ENCODE data around the gene ABR. TPM values are rescaled to one million over a fixed set of nuclear protein-coding genes. Genes with fewer than 3 reads are reported as not detected.
"Not testable (repeated sequence)": the region's sequence is repeated elsewhere in the genome, so short reads cannot be mapped to it uniquely, and the experiment has no call there.

Gene ABR
- total RNA-seq, 1 donor from 2014 or later = 147 TPM

DNA sequence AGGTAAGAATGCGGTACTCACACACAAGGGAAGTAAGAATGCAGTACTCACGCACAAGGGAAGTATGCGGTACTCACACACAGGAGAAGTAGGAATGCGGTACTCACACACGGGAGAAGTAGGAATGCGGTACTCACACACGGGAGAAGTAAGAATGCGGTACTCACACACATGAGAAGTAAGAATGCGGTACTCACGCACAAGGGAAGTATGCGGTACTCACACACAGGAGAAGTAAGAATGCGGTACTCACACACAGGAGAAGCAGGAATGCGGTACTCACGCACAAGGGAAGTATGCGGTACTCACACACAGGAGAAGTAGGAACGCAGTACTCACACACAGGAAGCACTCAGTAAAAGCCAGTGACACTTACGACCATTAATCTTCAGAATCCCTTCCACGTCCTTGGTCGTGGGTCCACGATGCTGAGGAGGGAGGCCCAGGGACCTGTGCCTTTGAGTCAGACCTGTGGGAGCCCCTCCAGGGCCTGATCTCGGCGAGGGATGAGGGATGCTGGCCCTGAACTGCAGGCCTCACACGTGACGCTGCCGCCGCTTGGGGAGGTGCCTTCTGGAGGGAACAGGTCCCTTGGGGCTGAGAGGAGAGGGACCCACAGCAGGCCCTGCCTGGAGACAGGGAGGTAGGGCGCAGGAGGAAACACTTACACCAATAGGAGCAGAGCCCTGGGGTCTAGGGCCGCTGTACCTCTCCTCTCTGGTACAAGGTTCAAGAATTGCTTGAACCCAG lies 20.2 kb downstream of the ABR start:
- ATAC-seq = no peak
- intact Hi-C loops (cut with DNase I) = no loop called here
- DNase-seq (ENCODE audit: missing footprints) = peak; percentile 11

DNA sequence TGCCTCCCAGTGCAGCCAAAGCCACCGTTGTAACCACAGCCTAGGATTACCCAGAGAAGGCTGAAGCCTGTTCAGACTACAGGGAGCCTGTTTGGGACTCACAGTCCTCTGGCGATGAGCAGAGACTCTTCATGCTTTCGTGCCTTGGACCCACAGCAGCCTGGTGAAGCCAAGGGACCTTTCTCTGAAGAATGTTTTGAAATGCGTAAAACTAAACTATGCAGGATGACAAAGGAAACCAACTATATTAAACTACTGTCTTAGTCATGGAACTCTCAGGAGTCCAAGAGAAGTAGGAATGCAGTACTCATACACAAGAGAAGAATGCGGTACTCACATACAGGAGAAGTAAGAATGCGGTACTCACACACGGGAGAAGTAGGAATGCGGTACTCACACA lies 20.9 kb downstream of the ABR start:
- intact Hi-C loops (cut with DNase I) = no loop called here
- DNase-seq (ENCODE audit: missing footprints) (no peak), ATAC-seq (no peak)

DNA sequence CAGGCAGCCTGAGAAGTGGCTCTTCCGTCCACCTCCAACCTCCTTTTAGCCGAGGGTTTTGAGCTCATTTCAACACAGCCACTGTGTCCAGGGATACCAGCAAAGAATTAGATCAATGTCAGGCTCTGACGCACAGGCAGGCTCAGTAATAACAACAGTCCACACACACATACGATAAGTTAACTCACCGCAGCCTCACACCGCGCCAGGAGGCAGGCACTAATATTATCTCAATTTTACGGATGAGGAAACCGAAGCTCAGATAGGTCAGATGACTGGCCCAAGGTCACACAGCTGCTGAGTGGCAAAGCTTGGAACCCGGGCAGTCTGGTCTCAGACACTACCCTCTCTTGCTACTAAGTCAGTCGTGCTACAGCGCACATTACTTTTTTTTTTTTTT lies 22.9 kb downstream of the ABR start:
- ATAC-seq (no peak), DNase-seq (ENCODE audit: missing footprints) (no peak)
- intact Hi-C loops (cut with DNase I) = no loop called here

DNA sequence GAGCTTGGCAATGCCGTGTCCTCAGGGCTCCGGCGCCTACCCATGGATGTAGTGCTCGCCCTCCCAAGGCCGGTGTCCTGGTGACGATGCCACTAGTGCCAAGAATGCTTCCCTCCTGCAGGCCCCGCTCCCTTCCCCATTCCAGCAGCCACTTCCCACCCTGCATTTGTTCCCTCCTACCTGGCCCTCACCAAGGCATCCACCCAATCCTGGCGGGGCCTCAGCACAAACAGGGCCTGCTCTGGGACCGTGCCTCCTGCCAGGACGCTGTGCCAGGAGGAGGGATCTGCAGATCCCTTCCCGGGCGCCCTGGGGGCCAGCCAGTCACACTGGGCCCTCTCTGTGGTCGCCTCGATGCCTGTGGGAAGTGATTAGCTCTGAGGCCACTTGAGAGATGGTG lies 25.1 kb downstream of the ABR start:
- intact Hi-C loops (cut with DNase I) = no loop called here
- peak; percentile 70 for ATAC-seq
- DNase-seq (ENCODE audit: missing footprints) = no peak

DNA sequence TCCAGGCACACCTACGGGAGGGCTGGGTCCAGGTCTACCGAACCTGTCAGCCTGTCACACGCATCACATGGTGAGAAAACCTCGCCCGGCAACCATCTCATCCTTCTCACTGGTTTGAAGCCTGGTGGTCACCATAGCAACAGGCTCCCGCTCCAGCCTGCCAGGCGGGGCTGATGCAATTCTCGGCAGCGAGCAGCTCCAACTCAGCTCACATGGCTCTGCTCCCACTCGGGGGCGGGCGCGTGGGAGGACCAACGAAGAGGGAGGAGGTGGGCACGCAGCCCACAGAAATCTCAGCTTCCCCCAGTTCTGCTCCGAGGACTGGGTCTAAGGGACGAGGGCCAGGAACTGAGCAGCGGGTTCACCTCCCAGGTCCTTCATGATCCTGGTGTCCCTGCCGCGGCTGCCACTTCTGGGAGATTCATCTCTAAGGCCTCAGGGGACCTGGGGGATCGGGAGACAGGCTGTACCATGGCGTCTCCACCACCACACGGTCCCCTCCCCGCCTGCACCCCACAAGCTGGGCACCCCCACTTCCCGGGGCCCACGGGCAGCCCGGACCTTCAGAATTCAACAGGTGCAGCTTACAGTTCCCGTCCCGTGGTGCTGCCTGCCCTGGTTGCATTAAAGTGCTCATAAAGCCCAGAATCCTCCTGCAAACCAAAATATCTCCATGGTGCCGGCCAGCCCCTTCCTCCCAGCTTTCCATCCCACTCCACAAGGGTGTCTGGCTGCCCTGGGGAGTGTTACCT lies 25.8 kb downstream of the ABR start:
- peak; percentile 49 for ATAC-seq
- DNase-seq (ENCODE audit: missing footprints) = peak; percentile 88
- intact Hi-C loops (cut with DNase I) = no loop called here

DNA sequence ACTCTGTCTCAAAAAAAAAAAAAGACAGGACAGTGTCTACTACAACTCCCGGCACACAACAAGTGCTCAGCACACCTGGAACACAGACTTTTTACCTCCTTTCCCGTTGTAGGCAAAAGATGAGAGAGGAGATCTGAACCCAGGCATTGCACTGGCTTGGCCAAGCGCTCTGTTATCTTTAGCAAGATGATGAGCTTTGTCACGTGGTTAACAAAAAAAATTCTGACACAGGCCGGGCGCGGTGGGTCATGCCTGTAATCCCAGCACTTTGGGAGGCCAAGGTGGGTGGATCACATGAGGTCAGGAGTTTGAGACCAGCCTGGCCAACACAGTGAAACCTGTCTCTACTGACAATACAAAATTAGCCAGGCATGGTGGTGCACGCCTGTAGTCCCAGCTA lies 27.2 kb downstream of the ABR start:
- intact Hi-C loops (cut with DNase I); DNase-seq (ENCODE audit: missing footprints); ATAC-seq: not testable (repeated sequence)

DNA sequence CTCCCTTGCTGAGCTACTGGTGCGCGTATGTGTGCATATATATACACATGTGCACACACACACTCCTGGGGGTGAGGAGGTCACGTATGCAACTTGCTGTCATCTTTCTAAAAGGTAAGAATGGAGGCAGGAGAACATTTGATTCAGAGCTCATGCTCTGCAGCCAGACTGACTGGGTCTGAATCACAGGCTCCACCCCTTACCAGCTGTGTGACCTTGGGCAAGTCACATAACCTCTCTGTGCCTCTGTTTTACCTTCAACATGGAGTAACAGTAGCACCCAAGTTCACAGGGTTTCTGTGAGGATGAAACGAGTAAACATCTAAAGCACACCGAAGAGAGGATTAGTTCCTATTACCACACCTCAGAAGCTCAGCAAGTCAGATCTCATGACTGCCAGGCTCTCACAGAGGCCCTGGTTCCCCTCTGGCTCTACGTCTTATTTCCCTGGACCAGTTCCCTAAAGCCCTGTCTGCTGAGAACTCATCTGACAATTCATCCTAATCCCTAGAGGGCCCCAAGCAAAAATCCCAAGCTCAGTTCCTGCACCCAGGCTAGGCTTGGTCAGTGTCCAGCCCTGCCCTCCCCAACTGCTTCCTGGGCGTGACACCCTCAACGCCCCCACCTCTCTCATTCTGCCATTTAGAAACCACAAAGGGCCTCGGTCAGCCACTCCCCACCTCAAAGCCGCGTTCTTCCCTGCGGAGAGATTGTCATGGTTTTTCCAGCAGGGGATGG lies 28.7 kb downstream of the ABR start:
- intact Hi-C loops (cut with DNase I) = no loop called here
- DNase-seq (ENCODE audit: missing footprints) (no peak), ATAC-seq (no peak)

DNA sequence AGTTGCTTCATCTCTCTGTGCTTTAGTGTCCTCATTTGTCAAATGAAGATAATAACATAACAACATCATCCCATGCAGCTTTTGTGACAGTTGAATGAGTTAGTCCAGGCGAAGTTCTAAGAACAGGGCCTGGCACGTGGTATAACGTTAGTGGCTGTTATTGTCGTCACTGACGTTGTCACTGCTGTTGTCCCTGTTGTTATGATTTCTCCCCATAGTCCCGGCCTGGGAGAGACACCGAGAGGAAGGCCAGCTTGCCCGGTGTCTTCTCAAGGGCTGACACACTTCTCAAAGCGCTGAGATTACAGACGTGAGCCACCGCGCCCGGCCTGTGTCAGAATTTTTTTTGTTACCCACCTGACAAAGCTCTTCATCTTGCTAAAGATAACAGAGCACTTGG lies 29.9 kb downstream of the ABR start:
- intact Hi-C loops (cut with DNase I) = no loop called here
- no peak for DNase-seq (ENCODE audit: missing footprints)
- peak; percentile 43 for ATAC-seq

DNA sequence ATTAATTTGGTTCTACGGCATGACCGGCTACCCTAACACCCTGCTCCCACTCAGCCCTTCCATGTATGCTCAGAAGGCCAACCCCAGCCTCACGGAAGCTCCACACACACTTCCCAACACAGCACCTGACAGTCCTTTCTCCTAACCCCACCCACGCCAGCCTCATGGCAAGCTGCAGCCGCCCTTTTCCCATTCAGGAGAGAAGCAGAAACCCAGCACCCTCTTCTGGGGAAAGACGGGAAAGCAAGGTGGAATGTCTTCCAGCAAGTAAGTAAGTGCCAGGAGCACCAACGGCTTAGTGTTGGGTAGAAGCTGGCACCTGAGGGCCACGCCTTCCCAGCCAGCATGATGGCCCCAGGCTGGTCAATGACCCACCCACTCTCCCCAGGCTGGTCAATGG lies 32.1 kb downstream of the ABR start:
- ATAC-seq = peak; percentile 36
- DNase-seq (ENCODE audit: missing footprints) = no peak
- intact Hi-C loops (cut with DNase I) = loop anchor here (1.0 kb wide), 1 partner anchor 24 kb away; no protein-coding TSS in a partner anchor

DNA sequence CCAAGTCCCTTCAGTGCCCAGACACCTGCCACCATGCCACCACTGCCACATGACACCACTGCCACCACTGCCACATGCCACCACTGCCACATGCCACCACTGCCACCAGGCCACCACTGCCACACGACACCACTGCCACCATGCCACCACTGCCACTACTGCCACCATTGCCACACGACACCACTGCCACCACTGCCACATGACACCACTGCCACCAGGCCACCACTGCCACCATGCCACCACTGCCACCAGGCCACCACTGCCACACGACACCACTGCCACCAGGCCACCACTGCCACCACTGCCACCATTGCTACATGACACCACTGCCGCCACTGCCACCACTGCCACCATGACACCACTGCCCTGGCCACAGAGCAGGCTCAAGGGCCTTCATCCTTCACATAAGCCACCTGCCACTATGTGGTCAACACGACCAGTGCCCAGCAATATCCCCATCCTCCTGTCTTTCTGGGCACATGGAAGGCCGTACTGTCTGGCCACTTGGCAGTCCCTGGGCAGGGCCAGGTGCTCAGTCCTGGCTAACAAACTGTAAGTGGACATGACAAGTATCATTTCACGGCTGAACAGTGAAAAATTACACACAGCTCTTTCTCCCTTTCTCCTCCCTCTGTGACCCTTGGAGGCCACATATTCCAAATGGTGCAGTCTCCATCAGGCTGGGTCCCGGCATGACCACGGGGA lies 33.1 kb downstream of the ABR start:
- DNase-seq (ENCODE audit: missing footprints) (no peak), ATAC-seq (no peak)
- intact Hi-C loops (cut with DNase I) = loop anchor here (1.0 kb wide), 1 partner anchor 23 kb away; no protein-coding TSS in a partner anchor

DNA sequence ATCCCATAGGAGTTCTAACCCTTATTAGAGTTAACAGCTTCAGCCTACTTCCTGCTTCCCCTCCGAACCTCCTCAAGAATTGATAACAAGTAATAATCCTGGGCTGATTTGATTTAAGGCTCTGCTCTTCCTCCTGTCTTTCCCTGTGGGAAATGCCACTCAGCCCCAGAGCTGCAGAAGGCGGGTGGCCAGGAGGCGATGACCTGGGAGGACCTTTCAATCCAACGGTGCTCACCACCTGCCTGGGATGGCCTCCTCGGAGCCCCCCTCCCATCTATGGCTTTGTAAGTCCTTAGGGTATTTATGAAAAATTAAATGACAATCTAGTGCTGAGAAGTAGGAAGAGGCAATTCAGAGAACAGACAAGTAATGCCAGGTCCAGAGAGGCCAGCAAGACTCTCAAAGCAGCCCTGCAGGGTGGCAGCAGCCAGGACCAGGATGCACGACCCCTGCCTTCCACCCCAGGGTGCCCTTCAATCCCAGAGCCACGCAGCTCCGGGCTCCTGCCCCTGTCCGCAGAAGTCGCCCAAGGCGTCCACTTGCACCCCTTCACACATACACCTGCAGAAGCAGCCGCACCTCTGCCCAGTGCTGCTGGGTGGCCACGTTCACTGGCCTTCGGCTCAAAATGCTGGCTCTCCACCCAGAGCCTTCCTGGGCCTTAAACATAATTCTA lies 34.3 kb downstream of the ABR start:
- DNase-seq (ENCODE audit: missing footprints) = no peak
- intact Hi-C loops (cut with DNase I) = no loop called here
- no peak for ATAC-seq

DNA sequence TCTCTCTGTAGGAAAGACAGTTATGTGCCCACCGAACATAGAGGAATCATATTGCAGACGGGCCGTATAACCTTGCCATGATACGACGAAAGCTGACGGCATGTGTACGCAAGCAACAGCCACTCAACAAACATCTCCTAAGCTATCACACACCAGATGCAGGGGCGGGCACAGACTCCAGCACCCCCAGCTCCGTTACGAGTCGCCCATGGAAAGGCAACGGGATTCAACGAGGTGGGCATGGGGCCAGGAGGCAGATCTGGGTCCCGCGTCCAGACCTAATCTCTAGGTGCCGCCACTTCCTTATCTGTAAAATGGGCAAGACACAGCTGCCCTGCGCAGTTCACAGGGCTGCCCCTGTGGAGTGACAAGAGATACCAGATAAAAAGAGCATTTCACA lies 35.6 kb downstream of the ABR start:
- DNase-seq (ENCODE audit: missing footprints) (no peak), ATAC-seq (no peak)
- intact Hi-C loops (cut with DNase I) = no loop called here

DNA sequence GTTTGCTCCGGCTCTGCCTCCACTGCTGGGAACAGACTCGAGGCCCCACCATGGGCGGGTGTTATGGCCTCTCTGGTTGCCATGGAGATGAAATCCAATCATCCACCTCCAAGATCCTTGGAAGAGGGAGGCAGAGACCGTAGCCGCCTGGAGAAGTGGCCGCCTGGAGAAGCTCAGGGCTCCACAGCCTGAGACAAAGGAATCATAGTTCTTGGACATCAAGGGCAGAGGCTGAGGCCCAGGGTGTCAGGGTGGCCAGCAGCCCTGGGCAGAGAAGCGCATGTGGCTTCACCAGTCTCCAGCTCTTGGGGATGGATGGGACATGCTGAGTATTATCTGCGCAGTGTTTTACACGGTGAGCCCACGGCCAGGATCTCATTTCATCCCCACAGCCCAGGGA lies 36.2 kb downstream of the ABR start:
- ATAC-seq (no peak), DNase-seq (ENCODE audit: missing footprints) (no peak)
- intact Hi-C loops (cut with DNase I) = no loop called here

DNA sequence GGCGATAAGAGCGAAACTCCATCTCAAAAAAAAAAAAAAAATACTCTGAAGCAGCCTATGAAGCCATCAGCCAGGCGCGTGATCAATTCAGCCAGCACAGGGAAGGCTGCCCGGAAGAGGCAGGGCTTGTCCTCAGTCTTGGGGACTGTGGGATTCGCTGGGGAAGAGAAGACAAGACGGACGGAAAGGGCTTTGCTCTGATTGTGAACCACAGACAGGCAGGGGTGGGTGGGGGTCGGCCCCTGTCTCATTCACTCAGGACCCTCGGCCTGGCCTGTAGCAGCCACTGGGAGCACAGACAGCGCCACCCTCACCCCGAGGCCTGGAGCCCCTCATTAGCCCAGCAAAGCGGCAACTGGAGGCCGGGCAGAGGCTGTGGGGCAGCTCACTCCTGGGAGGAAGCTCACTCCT lies 37.2 kb downstream of the ABR start:
- intact Hi-C loops (cut with DNase I) = no loop called here
- DNase-seq (ENCODE audit: missing footprints) (no peak), ATAC-seq (no peak)

DNA sequence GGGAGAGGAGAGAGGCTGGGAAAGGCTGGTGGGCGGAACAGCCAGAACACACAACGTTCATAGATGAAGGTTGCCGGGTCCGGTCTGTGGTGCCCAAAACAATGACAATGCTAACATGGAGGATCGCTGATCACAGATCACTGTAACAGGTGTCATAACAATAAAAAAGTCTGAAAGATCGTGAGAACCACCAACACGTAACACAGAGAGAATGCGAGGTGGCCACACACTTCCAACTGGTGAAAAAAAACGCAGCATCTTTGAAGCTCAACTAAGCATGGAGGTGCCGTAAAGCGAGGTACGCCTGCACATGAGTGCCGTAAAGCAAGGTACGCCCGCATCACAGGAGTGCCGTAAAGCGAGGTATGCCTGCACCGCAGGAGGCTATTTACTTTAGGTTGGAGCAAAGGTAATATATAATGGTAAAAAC lies 42.3 kb downstream of the ABR start:
- intact Hi-C loops (cut with DNase I) = no loop called here
- ATAC-seq (no peak), DNase-seq (ENCODE audit: missing footprints) (no peak)

DNA sequence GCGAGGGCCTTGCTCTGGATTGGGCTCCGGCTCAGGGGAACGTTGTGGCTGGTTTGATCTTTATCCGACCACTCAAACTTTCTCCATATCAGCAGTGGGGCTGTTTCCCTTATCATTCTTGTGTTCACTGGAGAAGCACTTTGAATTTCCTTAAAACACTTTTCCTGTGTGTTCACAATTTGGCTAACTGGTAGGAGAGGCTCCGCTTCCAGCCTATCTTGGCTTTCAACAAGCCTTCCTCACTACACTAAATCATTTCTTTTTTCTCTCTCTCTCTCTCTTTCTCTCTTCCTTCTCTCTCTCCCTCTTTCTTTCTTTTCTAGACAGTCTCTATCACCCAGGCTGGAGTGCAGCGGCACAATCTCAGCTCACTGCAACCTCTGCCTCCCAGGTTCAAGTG lies 43.0 kb downstream of the ABR start:
- ATAC-seq (no peak), DNase-seq (ENCODE audit: missing footprints) (no peak)
- intact Hi-C loops (cut with DNase I) = no loop called here

DNA sequence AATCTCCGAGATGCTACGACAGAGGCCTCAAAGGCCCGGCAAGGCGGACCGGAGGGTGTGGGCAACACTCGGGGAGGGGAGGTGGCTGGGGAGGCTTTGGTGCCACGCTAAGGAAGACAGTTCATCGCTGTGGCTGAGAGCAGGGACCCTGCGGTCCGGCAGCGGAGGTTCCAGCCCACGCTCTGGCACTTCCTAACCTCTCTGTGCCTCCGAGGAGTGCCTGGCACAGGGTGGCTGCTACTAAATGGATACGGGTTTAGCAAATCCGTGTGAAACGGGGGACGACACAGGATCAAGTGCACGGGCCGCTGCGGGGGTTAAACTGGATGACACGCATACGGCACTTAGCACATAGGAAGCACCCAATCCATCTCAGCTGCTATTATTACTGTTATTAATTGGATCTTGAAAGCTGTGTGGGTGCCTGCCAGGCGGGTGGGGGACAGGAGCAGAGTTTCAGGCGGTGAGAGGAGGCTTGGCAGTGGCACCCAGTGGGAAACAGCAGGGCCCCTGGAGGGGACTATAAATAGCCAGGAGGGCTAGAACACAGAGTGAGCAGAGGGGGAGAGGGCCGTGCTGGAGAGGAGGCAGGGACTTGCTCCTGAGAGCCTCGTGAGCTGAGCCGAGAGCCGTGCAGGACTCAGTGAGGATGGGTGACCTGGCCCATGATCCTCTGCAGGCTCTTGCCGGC lies 45.0 kb downstream of the ABR start:
- ATAC-seq (peak; percentile 97), DNase-seq (ENCODE audit: missing footprints) (peak; percentile 80)
- intact Hi-C loops (cut with DNase I) = no loop called here

DNA sequence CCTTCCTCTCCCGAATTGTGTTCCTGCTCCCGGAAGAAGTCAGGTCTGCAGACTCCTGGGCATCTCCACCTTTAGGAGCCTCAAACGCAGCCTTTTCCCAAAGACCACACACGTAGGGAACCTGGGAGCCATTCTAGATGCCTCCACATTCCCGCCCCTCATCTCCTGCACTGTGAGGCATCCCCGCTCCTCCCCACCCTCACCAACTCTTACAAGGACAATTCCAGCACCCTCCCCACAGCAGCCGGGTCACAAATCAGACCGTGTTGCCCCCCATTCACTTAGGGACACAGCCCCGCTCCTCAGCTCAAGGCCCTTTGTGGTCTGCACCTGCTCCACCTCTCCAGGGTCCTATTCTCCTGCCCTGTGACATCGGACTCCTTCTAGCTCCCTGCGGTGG lies 49.6 kb downstream of the ABR start:
- intact Hi-C loops (cut with DNase I) = no loop called here
- ATAC-seq (no peak), DNase-seq (ENCODE audit: missing footprints) (no peak)
